GM21786 (cell line): Measurements from ENCODE around the gene SKAP1.

Experiments used
- ATAC-seq: cut with Tn5 transposase; IDR thresholded peaks from one replicate; pipeline ENCODE4 v1.9.1; 2021; ENCODE audit not compliant: unreplicated experiment

The SKAP1 gene

GRCh38 chr17:48084932-48085331 is 345.1 kb downstream of the SKAP1 start:
- no peak for ATAC-seq
